Coronary artery (tissue), 2 donors: Measurements from ENCODE around the gene ZMYND8.
"Not testable (repeated sequence)": the region's sequence is repeated elsewhere in the genome, so short reads cannot be mapped to it uniquely, and the experiment has no call there.

Experiments
- DNase-seq: peaks from one replicate; pipeline ENCODE4 v3.0.0-alpha.2; 2017; ENCODE audit warnings: low spot score
- H3K27ac ChIP-seq, 2 donors: fragments of 200-600 bp; sonication (generic); one replicate each; pipeline ENCODE4 v1.5.1; 2016 to 2019
- H3K4me3 ChIP-seq: fragments of 200-600 bp; sonication (generic); 2 replicates; pipeline ENCODE4 v1.5.1; 2016; ENCODE audit warnings: mild to moderate bottlenecking, moderate library complexity
- TF ChIP-seq, protein P1 (sequence below): fragments of 200-600 bp; sonication (generic); IDR thresholded peaks from one replicate; pipeline ENCODE4 v1.5.1; 2019; ENCODE audit warnings: antibody characterized with exemption

The ZMYND8 gene

GRCh38 chr20:47187450-47188195 lies 168.9 kb downstream of the ZMYND8 start:
- no peak overlapping the region for H3K4me3 ChIP-seq
- DNase-seq = no peak
- TF ChIP-seq, protein P1, sequence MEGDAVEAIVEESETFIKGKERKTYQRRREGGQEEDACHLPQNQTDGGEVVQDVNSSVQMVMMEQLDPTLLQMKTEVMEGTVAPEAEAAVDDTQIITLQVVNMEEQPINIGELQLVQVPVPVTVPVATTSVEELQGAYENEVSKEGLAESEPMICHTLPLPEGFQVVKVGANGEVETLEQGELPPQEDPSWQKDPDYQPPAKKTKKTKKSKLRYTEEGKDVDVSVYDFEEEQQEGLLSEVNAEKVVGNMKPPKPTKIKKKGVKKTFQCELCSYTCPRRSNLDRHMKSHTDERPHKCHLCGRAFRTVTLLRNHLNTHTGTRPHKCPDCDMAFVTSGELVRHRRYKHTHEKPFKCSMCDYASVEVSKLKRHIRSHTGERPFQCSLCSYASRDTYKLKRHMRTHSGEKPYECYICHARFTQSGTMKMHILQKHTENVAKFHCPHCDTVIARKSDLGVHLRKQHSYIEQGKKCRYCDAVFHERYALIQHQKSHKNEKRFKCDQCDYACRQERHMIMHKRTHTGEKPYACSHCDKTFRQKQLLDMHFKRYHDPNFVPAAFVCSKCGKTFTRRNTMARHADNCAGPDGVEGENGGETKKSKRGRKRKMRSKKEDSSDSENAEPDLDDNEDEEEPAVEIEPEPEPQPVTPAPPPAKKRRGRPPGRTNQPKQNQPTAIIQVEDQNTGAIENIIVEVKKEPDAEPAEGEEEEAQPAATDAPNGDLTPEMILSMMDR = no peak
- H3K27ac ChIP-seq = no peak overlapping the region

GRCh38 chr20:47183367-47183766 lies 173.1 kb downstream of the ZMYND8 start:
- Histone ChIP-seq H3K27ac (no peak overlapping the region), H3K4me3 (no peak overlapping the region)
- DNase-seq = no peak
- TF ChIP-seq, protein P1 = no peak

DNA sequence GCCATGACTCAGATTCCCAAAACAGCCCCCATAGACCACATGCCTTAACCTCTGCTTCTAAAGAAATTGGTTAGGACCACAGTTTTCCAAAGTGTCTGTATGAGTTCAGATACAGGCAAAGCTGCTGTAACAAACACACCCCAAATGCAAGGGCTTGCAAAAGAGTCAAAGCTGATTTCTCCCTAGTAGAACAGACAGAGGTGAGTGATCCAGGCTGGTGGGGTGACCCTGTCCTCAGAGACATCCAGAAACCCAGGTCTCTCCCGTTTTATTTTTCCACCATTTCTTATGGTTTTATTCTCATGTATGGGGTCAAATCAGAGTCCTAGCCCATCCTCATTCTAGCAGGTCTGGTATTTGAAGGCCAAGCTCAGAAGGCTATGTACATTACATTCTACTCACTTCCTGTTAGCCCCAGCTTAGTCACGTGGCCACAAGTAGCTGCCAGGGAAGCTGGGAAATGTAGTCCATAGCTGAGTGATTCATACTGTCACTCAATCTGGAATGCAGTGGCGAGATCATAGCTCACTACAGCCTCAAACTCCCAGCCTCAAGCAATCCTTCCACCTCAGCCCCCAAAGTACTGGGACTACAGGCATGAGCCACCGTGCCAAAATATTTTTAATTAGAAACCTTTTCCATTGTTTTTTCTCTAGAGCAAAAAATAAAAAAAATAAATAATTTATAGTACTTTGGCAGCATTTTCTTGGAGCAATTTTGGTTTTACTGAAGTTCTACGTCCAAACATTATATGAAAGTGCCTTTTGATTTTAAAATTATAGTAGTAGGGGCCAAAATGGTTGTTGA lies 175.2 kb downstream of the ZMYND8 start:
- no peak for DNase-seq
- Histone ChIP-seq H3K4me3 (no peak overlapping the region), H3K27ac (no peak overlapping the region)
- TF ChIP-seq, protein P1 = no peak

DNA sequence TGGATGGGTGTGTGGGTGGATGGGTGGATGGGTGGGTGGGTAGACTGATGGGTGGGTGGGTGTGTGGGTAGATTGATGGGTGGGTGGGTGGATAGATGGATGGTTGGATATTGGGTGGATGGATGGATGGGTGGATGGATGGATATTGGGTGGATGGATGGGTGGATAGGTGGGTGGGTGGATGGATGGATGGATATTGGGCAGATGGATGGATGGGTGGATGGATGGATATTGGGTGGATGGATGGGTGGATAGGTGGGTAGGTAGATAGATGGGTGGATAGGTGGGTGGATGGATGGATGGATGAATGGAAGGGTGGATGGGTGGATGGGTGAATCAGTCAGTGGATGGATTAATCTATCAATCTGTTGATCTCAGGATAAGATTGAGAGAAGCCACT lies 177.2 kb downstream of the ZMYND8 start:
- DNase-seq = no peak
- no peak overlapping the region for H3K27ac ChIP-seq
- TF ChIP-seq, protein P1 = no peak
- no peak overlapping the region for H3K4me3 ChIP-seq

GRCh38 chr20:47178851-47179250 lies 177.6 kb downstream of the ZMYND8 start:
- DNase-seq = no peak
- no peak overlapping the region for H3K27ac ChIP-seq
- TF ChIP-seq, protein P1 = no peak
- H3K4me3 ChIP-seq = no peak overlapping the region

DNA sequence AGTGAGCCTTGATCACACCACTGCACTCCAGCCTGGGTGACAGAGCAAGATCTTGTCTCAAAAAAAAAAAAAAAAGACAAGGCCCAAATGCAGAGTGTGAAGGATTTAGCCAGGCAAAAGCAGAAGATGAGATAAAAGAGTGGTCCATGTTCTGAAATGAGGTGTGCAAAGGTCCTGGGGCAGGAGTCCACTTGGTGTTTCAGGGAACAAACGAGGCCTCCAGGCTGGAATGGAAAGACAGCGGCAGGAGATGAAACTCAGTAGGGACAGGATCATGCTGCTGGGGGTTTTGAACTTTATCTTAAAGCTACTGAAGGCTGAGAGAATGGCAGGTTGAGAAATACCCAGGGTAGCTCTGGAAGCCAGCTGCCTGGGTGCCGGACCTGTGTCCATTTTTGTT lies 178.2 kb downstream of the ZMYND8 start:
- no peak for DNase-seq
- H3K27ac ChIP-seq = no peak overlapping the region
- no peak overlapping the region for H3K4me3 ChIP-seq
- TF ChIP-seq, protein P1 = no peak

DNA sequence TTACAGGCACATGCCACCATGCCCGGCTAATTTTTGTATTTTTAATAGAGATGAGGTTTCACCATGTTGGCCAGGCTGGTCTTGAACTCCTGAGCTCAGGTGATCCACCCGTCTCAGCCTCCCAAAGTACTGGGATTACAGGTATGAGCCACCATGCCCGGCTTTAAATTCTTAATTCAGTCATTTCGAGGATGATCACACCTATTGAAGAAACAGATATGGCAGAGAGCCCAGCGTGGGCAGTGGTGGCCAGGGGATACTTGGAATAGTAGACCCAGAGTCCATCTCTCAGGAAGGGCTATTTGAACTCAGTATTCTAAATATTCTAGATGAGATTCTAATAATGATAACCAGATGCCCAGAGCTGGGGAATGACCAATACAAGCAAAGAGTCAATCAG lies 180.3 kb downstream of the ZMYND8 start:
- not testable (repeated sequence) for H3K4me3 ChIP-seq, H3K27ac ChIP-seq, DNase-seq
